HG03280 (cell line): ENCODE results near the gene SLC35C1.

Source experiments
- ATAC-seq: cut with Tn5 transposase; IDR thresholded peaks from one replicate; pipeline ENCODE4 v1.9.1; 2021; ENCODE audit warnings: mild to moderate bottlenecking, moderate library complexity; ENCODE audit not compliant: unreplicated experiment

SLC35C1 gene

GRCh38 chr11:45804761-45805304 lies at the start of gene SLC35C1:
Gene SLC35C1, plus strand, starts transcription at chr11:45805149. Its CDS starts 653 bp downstream, at chr11:45805802.
- ATAC-seq, result peak; percentile 97

GRCh38 chr11:45755281-45755859 lies 49.6 kb upstream of the SLC35C1 start:
- ATAC-seq, result no peak

GRCh38 chr11:45756384-45757010 lies 48.5 kb upstream of the SLC35C1 start:
- ATAC-seq, result no peak

GRCh38 chr11:45757672-45758071 lies 47.3 kb upstream of the SLC35C1 start:
- ATAC-seq, result no peak

GRCh38 chr11:45761659-45762058 lies 43.3 kb upstream of the SLC35C1 start:
- ATAC-seq, result no peak

- no peak for ATAC-seq
Measured at GRCh38 chr11:45765107-45765668, 39.8 kb upstream of the SLC35C1 start.

- ATAC-seq, result no peak
Measured at GRCh38 chr11:45765836-45766235, 39.1 kb upstream of the SLC35C1 start.

- ATAC-seq, result no peak
Measured at GRCh38 chr11:45766469-45766868, 38.5 kb upstream of the SLC35C1 start.

GRCh38 chr11:45768486-45768885 lies 36.5 kb upstream of the SLC35C1 start:
- no peak for ATAC-seq

- ATAC-seq, result no peak
Measured at GRCh38 chr11:45769960-45770359, 35.0 kb upstream of the SLC35C1 start.

GRCh38 chr11:45771193-45771565 lies 33.8 kb upstream of the SLC35C1 start:
- peak; percentile 44 for ATAC-seq

- peak; percentile 77 for ATAC-seq
Measured at GRCh38 chr11:45771566-45772448, 33.1 kb upstream of the SLC35C1 start.

GRCh38 chr11:45772449-45772774 lies 32.5 kb upstream of the SLC35C1 start:
- no peak for ATAC-seq

GRCh38 chr11:45772986-45773785 lies 31.8 kb upstream of the SLC35C1 start:
- no peak for ATAC-seq

- no peak for ATAC-seq
Measured at GRCh38 chr11:45773786-45774655, 30.9 kb upstream of the SLC35C1 start.

GRCh38 chr11:45774786-45775185 lies 30.2 kb upstream of the SLC35C1 start:
- ATAC-seq, result no peak

GRCh38 chr11:45777127-45777969 lies 27.6 kb upstream of the SLC35C1 start:
- ATAC-seq, result no peak

GRCh38 chr11:45778341-45778740 lies 26.6 kb upstream of the SLC35C1 start:
- ATAC-seq, result no peak

- ATAC-seq, result no peak
Measured at GRCh38 chr11:45779602-45780001, 25.3 kb upstream of the SLC35C1 start.
